Measurements from ENCODE around the gene NRP1. TPM values are rescaled to one million over a fixed set of nuclear protein-coding genes. Genes with fewer than 3 reads are reported as not detected.

Gene NRP1
- total RNA-seq, 4 donors from 2014 or later = 20.4 to 29.0 (median 22.1) TPM

- peak overlapping the region in 2 of 4 donors; percentile 69 for H3K27ac ChIP-seq
- TF ChIP-seq POLR2A (IDR thresholded peaks at IDR 0.05) (no peak), CTCF (IDR thresholded peaks at IDR 0.05 in 4 of 5, conservative IDR thresholded peaks at IDR 0.05 in 1 of 5) (no peak)
- no peak overlapping the region for H3K4me3 ChIP-seq
- in situ Hi-C loops (cut with MboI; ENCODE audit: low sequenced_read_pairs in 4 of 4) = loop anchor here (10.0 to 25.0 kb wide), 4 partner anchors 108 to 1325 kb away; no protein-coding TSS in a partner anchor
- no peaks in the 10 kb centered on the region for H3K27me3 ChIP-seq
- DNase-seq (no peak), ATAC-seq (no peak)
- H3K4me1 ChIP-seq = peaks cover 61 to 68% of the 10 kb centered on the region in 2 donors
- H3K36me3 ChIP-seq = no peaks in the 10 kb centered on the region
- intact Hi-C loops (cut with DNase I; ENCODE audit: low total_unique reads) = no loop called here
- H3K9me3 ChIP-seq = no peaks in the 10 kb centered on the region
These were observed 14.2 kb downstream of the NRP1 start for GRCh38 chr10:33320288-33320687.

- Histone ChIP-seq H3K27ac (peak overlapping the region; percentile 19 to 61 (median 56)), H3K36me3 (no peaks in the 10 kb centered on the region), H3K27me3 (no peaks in the 10 kb centered on the region), H3K4me1 (peaks cover 38 to 44% of the 10 kb centered on the region in 2 donors), H3K9me3 (no peaks in the 10 kb centered on the region), H3K4me3 (no peak overlapping the region)
- ATAC-seq (no peak), DNase-seq (no peak)
- intact Hi-C loops (cut with DNase I; ENCODE audit: low total_unique reads) = no loop called here
- TF ChIP-seq CTCF (IDR thresholded peaks at IDR 0.05 in 4 of 5, conservative IDR thresholded peaks at IDR 0.05 in 1 of 5) (no peak), POLR2A (IDR thresholded peaks at IDR 0.05) (no peak)
- in situ Hi-C loops (cut with MboI; ENCODE audit: low sequenced_read_pairs in 4 of 4) = loop anchor here in 3 of 4 donors (25.0 kb wide), 2 partner anchors 104 to 1321 kb away; no protein-coding TSS in a partner anchor
These were observed 18.6 kb downstream of the NRP1 start for GRCh38 chr10:33315891-33316290.

GRCh38 chr10:33314811-33315561, 19.5 kb downstream of the NRP1 start:
- DNase-seq (no peak), ATAC-seq (no peak)
- Histone ChIP-seq H3K4me3 (no peak overlapping the region), H3K36me3 (no peaks in the 10 kb centered on the region), H3K27ac (peak overlapping the region in 3 of 4 donors; percentile 25 to 61 (median 57)), H3K27me3 (no peaks in the 10 kb centered on the region), H3K9me3 (no peaks in the 10 kb centered on the region), H3K4me1 (peaks cover 38 to 44% of the 10 kb centered on the region in 2 donors)
- intact Hi-C loops (cut with DNase I; ENCODE audit: low total_unique reads) = no loop called here
- in situ Hi-C loops (cut with MboI; ENCODE audit: low sequenced_read_pairs in 4 of 4) = loop anchor here in 3 of 4 donors (25.0 kb wide), 2 partner anchors 103 to 1322 kb away; no protein-coding TSS in a partner anchor
- TF ChIP-seq CTCF (IDR thresholded peaks at IDR 0.05 in 4 of 5, conservative IDR thresholded peaks at IDR 0.05 in 1 of 5) (no peak), POLR2A (IDR thresholded peaks at IDR 0.05) (no peak)

- no peak for DNase-seq
- ATAC-seq = no peak
- H3K36me3 ChIP-seq = no peaks in the 10 kb centered on the region
- no peaks in the 10 kb centered on the region for H3K9me3 ChIP-seq
- H3K27ac ChIP-seq = peak overlapping the region in 2 of 4 donors; percentile 2 to 24
- intact Hi-C loops (cut with DNase I; ENCODE audit: low total_unique reads) (no loop called here), in situ Hi-C loops (cut with MboI; ENCODE audit: low sequenced_read_pairs in 4 of 4) (loop anchor here in 3 of 4 donors (25.0 kb wide), 2 partner anchors 99 to 1326 kb away; no protein-coding TSS in a partner anchor)
- no peak overlapping the region for H3K4me3 ChIP-seq
- no peak for TF ChIP-seq CTCF (IDR thresholded peaks at IDR 0.05 in 4 of 5, conservative IDR thresholded peaks at IDR 0.05 in 1 of 5)
- TF ChIP-seq POLR2A (IDR thresholded peaks at IDR 0.05) = no peak
- H3K4me1 ChIP-seq = peaks cover 18 to 33% of the 10 kb centered on the region in 2 donors
- no peaks in the 10 kb centered on the region for H3K27me3 ChIP-seq
These were observed 22.8 kb downstream of the NRP1 start for GRCh38 chr10:33311640-33312039.
